ENCODE results near the gene ARPP19.

DNA sequence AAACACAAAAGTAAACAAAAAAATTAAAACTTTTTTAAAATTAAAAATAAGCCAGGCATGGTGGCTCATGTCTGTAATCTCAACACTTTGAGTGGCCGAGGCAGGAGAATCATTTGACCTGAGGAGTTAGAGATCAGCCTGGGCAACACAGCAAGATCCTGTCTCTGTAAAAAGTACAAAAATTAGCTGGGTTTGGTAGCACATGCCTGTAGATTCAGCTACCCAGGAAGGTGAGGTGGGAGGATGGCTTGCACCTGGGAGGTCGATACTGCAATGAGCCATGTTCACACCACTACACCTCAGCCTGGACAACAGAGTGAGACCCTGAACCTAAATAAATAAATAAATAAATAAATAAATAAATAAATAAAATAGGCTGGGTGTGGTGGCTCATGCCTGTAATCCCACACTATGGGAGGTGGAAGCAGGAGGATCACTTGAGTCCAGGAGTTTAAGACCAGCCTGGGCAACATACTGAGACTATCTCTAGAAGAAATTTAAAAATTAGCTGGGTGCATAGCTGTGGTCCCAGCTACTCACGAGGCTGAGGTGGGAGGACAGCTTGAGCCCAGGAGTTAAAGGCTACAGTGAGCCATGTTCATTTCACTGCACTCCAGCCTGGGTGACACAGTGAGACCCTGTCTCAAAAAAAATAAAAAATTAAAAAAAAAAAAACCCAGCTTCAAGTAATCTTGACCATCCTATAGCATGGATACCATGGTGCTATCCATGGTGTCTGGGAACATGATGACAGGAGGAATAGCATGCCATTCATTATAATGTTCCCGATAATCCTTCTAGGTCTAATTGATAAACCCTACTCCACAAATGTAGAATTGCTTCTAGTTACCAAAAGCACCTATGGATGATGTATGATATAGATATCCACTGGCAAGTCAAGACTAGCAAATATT, 44.4 kb downstream of the ARPP19 start:
- TF ChIP-seq CTCF (IDR thresholded peaks at IDR 0.05): no peak
- no peak for TF ChIP-seq POLR2A (IDR thresholded peaks at IDR 0.05)

Measured in adrenal gland (tissue), 5 donors.